Astrocyte (in vitro differentiated cells and primary cell): Measurements from ENCODE around the gene GLRA2.

Experiments
- EZH2 ChIP-seq: IDR thresholded peaks from 2 replicates; pipeline ENCODE4 v1.6.1; 2012; ENCODE audit warnings: mild to moderate bottlenecking, low read length, inconsistent platforms; ENCODE audit not compliant: insufficient read depth
- TF ChIP-seq, protein P1 (sequence below): IDR thresholded peaks from 2 replicates; pipeline ENCODE4 v1.5.1; 2011; ENCODE audit warnings: low read depth, mild to moderate bottlenecking, inconsistent platforms, low read length, moderate library complexity; ENCODE audit not compliant: insufficient read depth

DNA sequence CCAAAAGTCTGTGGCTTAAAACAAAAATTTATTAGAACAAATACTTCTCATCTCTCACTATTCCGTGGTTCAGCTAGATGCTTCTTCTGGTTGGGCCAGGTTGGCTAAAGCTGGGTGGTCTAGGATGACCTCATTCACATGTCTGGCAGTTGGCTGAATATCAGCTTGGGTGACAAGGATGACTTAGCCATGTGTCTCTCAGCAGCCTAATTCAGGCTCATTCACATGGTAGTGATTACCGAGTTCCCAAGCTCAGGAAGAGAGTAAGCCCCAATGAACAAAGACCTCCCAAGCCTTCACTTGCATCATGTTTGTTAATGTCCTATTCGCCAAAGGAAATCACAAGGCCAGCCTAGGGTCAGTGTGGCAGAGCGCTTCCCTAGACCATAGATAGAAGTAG is 224.1 kb downstream of the GLRA2 start:
- TF ChIP-seq, protein P1, sequence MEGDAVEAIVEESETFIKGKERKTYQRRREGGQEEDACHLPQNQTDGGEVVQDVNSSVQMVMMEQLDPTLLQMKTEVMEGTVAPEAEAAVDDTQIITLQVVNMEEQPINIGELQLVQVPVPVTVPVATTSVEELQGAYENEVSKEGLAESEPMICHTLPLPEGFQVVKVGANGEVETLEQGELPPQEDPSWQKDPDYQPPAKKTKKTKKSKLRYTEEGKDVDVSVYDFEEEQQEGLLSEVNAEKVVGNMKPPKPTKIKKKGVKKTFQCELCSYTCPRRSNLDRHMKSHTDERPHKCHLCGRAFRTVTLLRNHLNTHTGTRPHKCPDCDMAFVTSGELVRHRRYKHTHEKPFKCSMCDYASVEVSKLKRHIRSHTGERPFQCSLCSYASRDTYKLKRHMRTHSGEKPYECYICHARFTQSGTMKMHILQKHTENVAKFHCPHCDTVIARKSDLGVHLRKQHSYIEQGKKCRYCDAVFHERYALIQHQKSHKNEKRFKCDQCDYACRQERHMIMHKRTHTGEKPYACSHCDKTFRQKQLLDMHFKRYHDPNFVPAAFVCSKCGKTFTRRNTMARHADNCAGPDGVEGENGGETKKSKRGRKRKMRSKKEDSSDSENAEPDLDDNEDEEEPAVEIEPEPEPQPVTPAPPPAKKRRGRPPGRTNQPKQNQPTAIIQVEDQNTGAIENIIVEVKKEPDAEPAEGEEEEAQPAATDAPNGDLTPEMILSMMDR = no peak
- TF ChIP-seq EZH2 = no peak
